ENCODE data around the gene LCN2.
"Not testable (repeated sequence)": the region's sequence is repeated elsewhere in the genome, so short reads cannot be mapped to it uniquely, and the experiment has no call there.

Gene LCN2

DNA sequence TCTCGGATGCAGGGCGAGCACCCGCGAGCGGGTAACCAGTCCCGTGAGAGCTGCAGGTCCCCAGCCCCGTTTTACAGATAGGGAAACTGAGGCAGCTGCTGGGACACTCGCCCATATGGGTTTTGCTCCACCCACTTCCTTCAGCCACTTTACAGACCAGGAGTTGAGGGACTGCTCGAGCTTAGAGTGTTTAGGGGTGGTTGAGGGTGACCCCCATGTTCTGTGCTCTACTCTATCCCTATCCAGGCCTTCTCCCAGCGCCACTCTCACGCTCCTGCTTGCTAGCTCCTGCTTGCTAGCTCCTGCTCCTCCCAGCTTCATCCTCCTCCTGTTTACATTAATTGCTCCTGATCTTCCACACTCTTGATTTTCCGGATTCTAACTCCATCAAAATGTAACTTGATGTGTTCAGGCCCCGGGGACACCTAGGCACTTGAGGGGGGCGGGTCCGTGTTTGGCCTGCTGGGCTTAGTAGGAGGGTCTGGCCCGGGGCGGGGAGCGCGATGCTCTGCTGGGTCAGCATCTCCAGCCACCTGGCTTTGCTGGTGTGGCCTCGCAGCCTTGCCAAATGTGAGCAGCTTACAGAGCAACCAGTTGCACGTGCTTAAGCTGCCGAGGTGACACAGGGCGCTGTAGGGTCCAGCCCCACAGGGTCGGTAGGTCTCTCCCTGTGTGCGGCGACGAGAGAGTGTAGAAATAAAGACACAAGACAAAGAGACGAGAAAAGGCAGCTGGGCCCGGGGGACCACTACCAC, 20.2 kb upstream of the LCN2 start:
- DNase-seq: no peak

- DNase-seq: not testable (repeated sequence)
These were observed 19.2 kb upstream of the LCN2 start for GRCh38 chr9:128129976-128130590.

GRCh38 chr9:128130651-128131050, 18.6 kb upstream of the LCN2 start:
- DNase-seq: not testable (repeated sequence)

- DNase-seq: not testable (repeated sequence)
These were observed 17.9 kb upstream of the LCN2 start for GRCh38 chr9:128131346-128131745.

DNA sequence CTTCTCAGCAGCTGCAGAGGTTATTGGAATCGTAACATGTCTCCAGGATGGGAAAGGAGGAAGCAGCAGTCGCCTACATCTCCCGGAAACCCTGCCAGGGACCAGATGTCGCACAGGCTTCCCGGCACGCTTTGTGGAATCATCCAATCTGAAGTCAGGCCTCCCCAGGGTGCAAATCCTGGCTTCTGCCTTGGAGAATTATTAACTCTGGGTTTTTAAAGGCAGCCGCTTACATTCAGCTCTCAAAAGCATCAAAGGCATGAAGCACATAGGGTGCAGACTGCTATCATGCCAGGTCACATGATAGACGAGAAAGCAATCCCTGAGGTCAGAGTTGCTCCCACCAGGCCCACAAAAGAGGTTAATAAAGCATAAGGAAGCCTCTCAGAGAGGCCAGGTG, 17.1 kb upstream of the LCN2 start:
- peak; percentile 84 for DNase-seq

- DNase-seq: peak; percentile 69
These were observed 13.7 kb upstream of the LCN2 start for GRCh38 chr9:128135561-128135960.

- DNase-seq: no peak
These were observed 12.1 kb upstream of the LCN2 start for GRCh38 chr9:128136816-128137793.

DNA sequence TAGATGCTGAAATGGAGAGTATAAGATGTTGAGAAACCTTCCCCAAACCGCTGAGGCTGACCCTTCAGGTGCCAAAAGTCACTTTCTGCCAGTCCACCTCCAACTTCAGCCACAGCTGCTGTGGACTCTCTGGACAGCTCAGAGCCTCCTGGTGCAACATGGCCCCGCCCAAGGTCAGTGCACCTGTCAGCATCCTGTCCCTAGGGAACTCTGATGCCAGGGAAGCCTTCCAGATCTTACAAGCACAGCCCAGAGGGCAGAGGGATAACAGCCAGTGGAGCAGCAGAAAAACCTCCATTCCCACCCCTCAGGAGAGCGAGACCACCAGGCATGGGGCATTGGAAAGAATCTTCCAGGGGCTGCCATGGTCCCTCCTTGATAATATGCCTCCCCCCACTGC, 11.3 kb upstream of the LCN2 start:
- DNase-seq: no peak

GRCh38 chr9:128139621-128140020, 9.6 kb upstream of the LCN2 start:
- no peak for DNase-seq

GRCh38 chr9:128141604-128142003, 7.6 kb upstream of the LCN2 start:
- no peak for DNase-seq

DNA sequence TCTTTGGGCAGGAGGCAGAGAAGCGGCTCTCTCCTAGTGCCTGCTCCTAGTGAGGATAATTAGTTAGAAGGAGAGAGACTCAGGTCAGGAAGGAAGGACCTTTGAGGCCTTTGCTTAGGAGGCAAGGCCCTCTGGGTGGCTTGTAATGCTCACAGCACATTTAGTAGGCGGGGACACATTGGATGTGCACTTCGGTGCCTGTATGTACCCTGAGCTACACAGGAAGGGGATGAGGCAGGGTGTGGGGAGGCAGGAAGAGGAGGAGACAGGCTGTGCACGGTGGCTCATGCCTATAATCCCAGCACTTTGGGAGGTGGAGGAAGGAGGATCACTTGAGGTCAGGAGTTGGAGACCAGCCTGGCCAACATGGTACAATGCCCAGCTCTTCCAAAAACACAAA, 7.2 kb upstream of the LCN2 start:
- no peak for DNase-seq

GRCh38 chr9:128142596-128142995, 6.7 kb upstream of the LCN2 start:
- no peak for DNase-seq

DNA sequence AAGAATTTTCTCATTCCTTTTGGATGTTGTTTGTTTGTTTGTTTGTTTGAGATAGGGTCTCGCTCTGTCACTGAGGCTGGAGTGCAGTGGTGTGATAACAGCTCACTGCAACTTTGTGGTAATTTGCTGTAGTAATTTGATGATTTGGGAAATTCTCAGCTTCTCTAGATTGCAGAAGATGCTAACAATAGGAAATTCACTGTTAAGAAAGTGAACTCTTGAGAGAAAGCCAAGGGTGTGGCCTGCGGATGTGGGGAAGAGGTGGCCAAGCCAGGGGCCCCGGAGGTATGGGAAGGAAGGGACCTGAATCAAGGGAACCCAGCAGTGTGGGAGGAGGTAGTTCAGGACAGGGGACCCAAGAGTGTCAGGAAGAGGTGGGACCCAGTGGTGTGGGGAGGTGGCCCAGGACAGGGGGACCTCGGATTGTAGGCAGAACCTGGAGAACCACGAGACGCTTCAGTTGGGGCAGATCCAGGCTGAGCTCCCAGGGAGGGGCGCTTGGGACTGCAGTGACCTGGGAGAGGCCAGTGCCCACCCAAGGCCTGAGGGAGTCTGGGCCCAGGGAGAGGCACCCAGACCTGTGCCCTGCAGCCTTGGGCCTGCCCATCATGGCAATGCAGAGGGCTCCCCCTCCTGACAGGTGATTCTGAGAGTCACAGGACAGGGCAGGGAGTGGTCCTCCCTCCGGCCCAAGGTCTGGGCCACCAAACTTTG, 5.6 kb upstream of the LCN2 start:
- no peak for DNase-seq

DNA sequence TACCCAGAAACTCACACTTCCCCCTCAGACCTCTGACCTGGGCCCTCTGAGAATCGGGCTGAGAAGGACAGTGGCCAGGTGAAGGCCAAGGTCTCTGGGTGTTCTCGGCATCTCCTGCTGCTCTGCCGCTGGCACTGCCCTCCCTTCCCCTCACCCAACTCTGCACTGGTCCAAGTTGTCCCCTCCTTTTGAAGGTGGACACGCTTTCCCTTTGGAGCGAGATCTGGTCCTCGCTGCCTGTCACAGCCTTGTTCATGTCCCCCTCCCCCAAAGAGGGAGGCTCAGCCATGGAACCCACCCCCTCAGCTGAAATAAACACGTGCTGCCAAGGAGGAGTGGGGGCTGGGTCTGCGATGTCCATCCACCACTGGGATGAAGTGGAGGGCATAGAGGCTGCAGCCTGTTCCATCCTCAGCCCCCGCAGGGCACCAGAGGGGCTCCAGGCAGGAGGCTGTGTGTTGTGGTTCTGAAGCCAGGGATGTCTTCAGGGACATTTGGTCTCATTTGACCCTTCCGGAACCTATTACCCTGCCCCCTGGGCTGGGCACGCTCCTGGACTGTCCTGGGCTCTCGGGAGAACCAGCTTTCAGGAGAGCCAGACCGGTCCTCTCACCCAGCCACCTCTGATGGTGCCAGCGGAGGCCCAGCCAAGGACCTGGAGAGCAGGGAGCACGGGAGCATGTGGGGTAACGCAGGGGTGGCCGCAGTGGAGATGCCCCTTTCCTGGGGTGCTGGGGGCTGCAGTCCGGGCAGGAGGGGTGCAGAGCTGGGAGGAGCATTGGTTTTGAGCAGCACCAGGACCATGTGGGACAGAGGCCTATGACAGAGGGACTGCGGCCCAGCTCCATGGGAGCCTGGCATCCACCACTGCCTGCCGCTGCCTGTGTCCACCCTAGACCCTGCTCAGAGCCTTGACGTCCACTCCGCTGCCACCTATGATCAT, 4.7 kb upstream of the LCN2 start:
- DNase-seq: no peak

DNA sequence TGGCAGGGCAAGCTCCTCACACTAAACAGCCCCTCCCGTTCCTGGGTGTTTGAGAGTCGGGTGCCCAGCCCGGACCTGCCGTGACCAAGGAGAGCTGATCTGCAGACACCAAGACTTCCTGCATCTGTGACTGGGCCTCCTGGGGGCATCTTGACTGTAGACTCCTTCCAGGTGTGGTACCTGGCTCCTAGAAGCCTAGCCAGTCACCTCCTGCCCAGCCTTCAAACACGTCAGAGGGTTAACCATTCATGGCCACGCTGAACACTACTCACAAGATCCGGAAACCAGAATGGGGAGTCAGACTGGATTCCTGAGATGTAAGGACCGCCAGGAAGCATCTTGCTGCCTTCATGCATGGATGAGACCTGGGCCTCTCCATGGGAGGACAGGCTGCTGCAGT, 3.7 kb upstream of the LCN2 start:
- DNase-seq: no peak

DNA sequence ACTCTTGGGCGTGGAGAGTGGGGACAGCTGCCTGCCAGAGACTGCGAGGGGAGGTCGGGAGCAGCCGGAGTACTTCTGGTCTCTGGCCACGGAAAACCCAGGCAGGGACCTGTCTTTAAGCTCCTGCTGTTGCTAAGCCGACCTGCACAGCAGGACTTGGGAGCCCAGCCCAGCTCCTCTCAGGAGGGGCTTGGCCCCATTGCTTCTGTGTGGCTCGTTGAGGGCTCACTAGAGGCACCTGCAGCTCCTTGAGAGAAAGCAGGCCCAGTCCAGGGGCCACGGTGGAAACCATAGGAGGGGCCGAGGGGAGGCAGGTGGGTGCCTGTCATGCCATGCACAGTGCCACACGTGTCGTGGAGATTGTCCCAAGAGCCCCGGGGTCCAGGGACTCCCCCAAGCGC, 3.3 kb upstream of the LCN2 start:
- no peak for DNase-seq

DNA sequence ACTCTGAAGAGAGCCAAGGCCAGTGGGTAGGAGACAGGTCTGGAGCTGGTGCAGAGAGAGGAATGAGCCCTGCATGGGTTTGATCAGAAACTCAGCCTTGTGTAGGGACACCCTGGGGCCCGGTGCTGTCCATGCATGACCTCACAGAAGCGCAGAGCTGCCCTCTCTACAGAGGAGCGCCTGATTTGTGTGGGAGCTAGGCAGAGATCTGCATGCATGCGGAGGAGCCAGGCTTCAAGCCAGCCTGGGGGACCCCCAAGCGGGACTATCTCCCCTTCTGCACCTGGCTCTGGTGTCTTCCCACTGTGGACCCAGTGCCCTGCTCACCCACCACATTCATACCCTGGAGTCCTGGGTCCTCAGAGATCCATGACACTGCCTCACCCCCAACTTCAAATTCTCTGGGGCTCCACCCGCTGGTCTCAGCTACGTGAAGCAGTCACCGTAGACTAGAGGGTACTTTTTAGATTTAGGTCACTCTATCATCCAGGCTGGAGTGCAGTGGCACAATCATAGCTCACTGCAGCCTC, 2.6 kb upstream of the LCN2 start:
- no peak for DNase-seq

DNA sequence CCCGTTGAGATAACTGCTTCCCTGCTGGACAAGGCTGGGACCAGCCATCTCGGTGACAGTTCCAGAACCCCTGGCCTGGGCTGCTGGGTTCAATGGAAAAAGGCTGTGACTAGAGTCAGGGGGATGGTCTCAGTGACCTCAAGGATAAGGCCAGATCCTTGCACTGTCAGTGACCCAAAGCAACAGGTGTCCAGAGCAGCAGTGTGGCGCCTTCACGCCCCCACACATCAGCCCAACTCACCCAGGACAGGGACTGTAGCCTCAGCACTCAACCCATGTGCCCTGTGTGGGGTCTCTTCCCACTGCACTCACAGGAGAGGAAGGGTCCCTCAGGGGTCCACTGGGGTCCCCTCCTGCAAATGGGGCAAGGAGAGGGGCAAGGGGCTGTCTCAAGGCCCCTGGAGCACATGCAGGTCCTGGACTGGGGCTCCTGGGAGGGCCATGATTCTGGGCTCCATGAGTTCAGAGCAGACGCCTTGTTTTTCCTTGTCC, 698 bp upstream of the LCN2 start:
- DNase-seq: no peak

GRCh38 chr9:128149951-128150593, 819 bp downstream of the LCN2 start:
- no peak for DNase-seq

DNA sequence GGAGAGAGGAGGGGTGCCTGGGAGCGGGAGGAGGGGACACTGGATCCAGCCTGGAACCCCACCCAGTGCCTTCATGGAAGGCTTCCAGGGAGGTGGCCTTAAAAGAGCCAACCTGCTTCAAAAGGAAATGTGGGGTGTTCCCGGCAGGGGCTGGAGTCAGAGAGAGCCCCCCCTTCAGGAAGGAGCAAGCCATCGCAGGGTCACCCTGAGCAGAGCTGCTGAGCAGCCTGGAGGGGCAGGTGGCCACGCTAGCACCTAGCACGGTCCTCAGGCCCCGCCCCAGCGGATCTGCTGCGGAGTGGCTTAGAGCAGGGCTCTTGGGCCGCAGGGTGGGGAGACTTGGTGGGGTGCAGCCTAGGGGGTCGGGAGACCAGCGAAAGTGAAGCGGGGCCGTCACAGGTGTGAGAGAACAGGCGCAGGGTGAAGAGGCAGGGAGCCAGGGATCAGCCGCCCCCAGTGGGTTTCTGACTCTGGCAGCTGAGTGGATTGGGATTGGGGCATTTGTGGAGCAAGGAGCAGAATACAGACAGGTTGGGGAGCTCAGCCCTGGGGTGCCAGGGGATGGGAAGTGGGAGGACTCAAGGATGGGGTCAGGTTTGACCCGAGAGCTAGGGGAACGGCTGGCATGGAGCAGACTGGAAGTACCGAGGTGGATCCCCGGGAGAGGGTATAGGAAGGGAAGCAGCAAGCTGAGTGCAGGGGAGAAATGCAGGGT, 1.5 kb downstream of the LCN2 start:
- no peak for DNase-seq
